Natural killer cell (primary cell): ENCODE data around the gene RNU5D-1. TPM values are rescaled to one million over a fixed set of nuclear protein-coding genes. Genes with fewer than 3 reads are reported as not detected.
"Not testable (repeated sequence)": the region's sequence is repeated elsewhere in the genome, so short reads cannot be mapped to it uniquely, and the experiment has no call there.

Experiments
- ATAC-seq, 3 donors: fragments of 150-1000 bp in 2 of 3; fragments of 200-7000 bp in 1 of 3; cut with Tn5 transposase; 1 replicate in 1 of 3; 2 replicates in 2 of 3; pipeline ENCODE4 v1.10.0; 2021; ENCODE audit warnings: mild to moderate bottlenecking in 2 of 3, moderate library complexity in 2 of 3
- DNase-seq, 2 donors: peaks; one replicate each; pipeline versions ENCODE4 v3.0.0 to v3.0.0-alpha.2; 2013 to 2021; ENCODE audit warnings: mixed read lengths in 1 of 2
- H3K27ac ChIP-seq: one replicate; pipeline ENCODE4 v1.5.1; 2013; ENCODE audit warnings: mild to moderate bottlenecking, low read length
- H3K27me3 ChIP-seq: one replicate; pipeline ENCODE4 v1.6.1; 2013; ENCODE audit warnings: low read length; ENCODE audit not compliant: control insufficient read depth, insufficient read depth
- H3K36me3 ChIP-seq: one replicate; pipeline ENCODE4 v1.6.1; 2013; ENCODE audit warnings: low read length; ENCODE audit not compliant: control insufficient read depth, insufficient read depth
- H3K4me1 ChIP-seq: one replicate; pipeline ENCODE4 v1.6.1; 2013; ENCODE audit warnings: low read length; ENCODE audit not compliant: control insufficient read depth, insufficient read depth
- H3K4me3 ChIP-seq: one replicate; pipeline ENCODE4 v1.5.1; 2013; ENCODE audit warnings: low read length
- H3K9me3 ChIP-seq: one replicate; pipeline ENCODE4 v1.6.1; 2013; ENCODE audit warnings: low read length; ENCODE audit not compliant: control insufficient read depth, insufficient read depth
- H3K27ac Mint-ChIP-seq, 2 donors: one replicate each; pipeline ENCODE4 v1.8.0; 2022; ENCODE audit warnings: mild to moderate bottlenecking in 2 of 2, mixed read lengths in 2 of 2, moderate library complexity in 1 of 2
- H3K27me3 Mint-ChIP-seq, 2 donors: one replicate each; pipeline ENCODE4 v1.8.0; 2022; ENCODE audit warnings: low read depth in 2 of 2, mixed read lengths in 2 of 2
- H3K36me3 Mint-ChIP-seq: one replicate; pipeline ENCODE4 v1.8.0; 2022; ENCODE audit warnings: mixed read lengths
- H3K4me1 Mint-ChIP-seq, 2 donors: one replicate each; pipeline ENCODE4 v1.8.0; 2022; ENCODE audit warnings: mixed read lengths in 2 of 2
- H3K4me3 Mint-ChIP-seq: one replicate; pipeline ENCODE4 v1.8.0; 2022; ENCODE audit warnings: mild to moderate bottlenecking, moderate library complexity, mixed read lengths
- H3K9me3 Mint-ChIP-seq, 2 donors: one replicate each; pipeline ENCODE4 v1.8.0; 2022; ENCODE audit warnings: mixed read lengths in 2 of 2
- CTCF ChIP-seq: fragments of 200-600 bp; IDR thresholded peaks from one replicate; pipeline ENCODE4 v1.8.0; 2022; ENCODE audit warnings: antibody characterized with exemption
- WGBS: methylation state at CpG from one replicate; pipeline ENCODE4 v1.1.7; 2013; ENCODE audit warnings: missing lambda C conversion rate; ENCODE audit not compliant: insufficient coverage; 5-methylcytosine and 5-hydroxymethylcytosine counted together
- intact Hi-C: fragments of 100-400 bp; cut with micrococcal nuclease; formaldehyde crosslinking; loops from one replicate; pipeline ENCODE4 v1.14.2; 2022
- total RNA-seq, 4 donors: library from RNA; stranded (reverse); fragments of 120-200 nt in 1 of 4; gene quantifications; one replicate each; pipeline versions ENCODE4 v1.2.3 to v1.2.4, GENCODE V29; 2013 to 2022

RNU5D-1 gene
- total RNA-seq, 3 donors from 2014 or later (not counting 1 experiment from before 2014, with no cell fraction given): not detected

GRCh38 chr1:44705470-44705869 lies 25.5 kb downstream of the RNU5D-1 start:
- no peaks in the 10 kb centered on the region for H3K36me3 Mint-ChIP-seq
- Histone ChIP-seq H3K4me1 (peaks cover 7% of the 10 kb centered on the region), H3K36me3 (no peaks in the 10 kb centered on the region), H3K27me3 (no peaks in the 10 kb centered on the region), H3K4me3 (no peak overlapping the region), H3K9me3 (no peaks in the 10 kb centered on the region), H3K27ac (no peak overlapping the region)
- 84% methylated on average over 3 of the region's 6 CpGs for WGBS
- no peaks in the 10 kb centered on the region for H3K9me3 Mint-ChIP-seq
- no peak overlapping the region for H3K27ac Mint-ChIP-seq
- H3K4me1 Mint-ChIP-seq: peaks cover 7 to 8% of the 10 kb centered on the region in 2 donors
- ATAC-seq (no peak), DNase-seq (no peak)
- no peak overlapping the region for H3K4me3 Mint-ChIP-seq
- TF ChIP-seq CTCF: no peak
- peaks cover 0 to 8% of the 10 kb centered on the region in 2 donors for H3K27me3 Mint-ChIP-seq
- intact Hi-C loops: no loop called here

- Histone ChIP-seq H3K9me3 (no peaks in the 10 kb centered on the region), H3K36me3 (no peaks in the 10 kb centered on the region), H3K4me3 (no peak overlapping the region), H3K27me3 (no peaks in the 10 kb centered on the region), H3K4me1 (peaks cover 18% of the 10 kb centered on the region), H3K27ac (no peak overlapping the region)
- no peak for ATAC-seq
- intact Hi-C loops: no loop called here
- Mint-ChIP-seq H3K36me3 (no peaks in the 10 kb centered on the region), H3K4me1 (peaks cover 18 to 20% of the 10 kb centered on the region in 2 donors), H3K4me3 (no peak overlapping the region), H3K9me3 (no peaks in the 10 kb centered on the region), H3K27ac (no peak overlapping the region), H3K27me3 (no peaks in the 10 kb centered on the region)
- no peak for TF ChIP-seq CTCF
- WGBS: 87% methylated on average over 7 of the region's 7 CpGs
- no peak for DNase-seq
These were observed 29.8 kb downstream of the RNU5D-1 start for GRCh38 chr1:44701141-44701573.

GRCh38 chr1:44700573-44700972 lies 30.4 kb downstream of the RNU5D-1 start:
- ATAC-seq: no peak
- Histone ChIP-seq H3K9me3 (no peaks in the 10 kb centered on the region), H3K36me3 (no peaks in the 10 kb centered on the region), H3K27ac (no peak overlapping the region), H3K27me3 (no peaks in the 10 kb centered on the region), H3K4me3 (no peak overlapping the region), H3K4me1 (peaks cover 24% of the 10 kb centered on the region)
- WGBS: 77% methylated on average over 1 of the region's 1 CpG
- Mint-ChIP-seq H3K4me1 (peaks cover 24 to 26% of the 10 kb centered on the region in 2 donors), H3K9me3 (no peaks in the 10 kb centered on the region), H3K36me3 (no peaks in the 10 kb centered on the region), H3K4me3 (no peak overlapping the region), H3K27me3 (no peaks in the 10 kb centered on the region), H3K27ac (no peak overlapping the region)
- no peak for DNase-seq
- intact Hi-C loops: no loop called here
- TF ChIP-seq CTCF: no peak

DNA sequence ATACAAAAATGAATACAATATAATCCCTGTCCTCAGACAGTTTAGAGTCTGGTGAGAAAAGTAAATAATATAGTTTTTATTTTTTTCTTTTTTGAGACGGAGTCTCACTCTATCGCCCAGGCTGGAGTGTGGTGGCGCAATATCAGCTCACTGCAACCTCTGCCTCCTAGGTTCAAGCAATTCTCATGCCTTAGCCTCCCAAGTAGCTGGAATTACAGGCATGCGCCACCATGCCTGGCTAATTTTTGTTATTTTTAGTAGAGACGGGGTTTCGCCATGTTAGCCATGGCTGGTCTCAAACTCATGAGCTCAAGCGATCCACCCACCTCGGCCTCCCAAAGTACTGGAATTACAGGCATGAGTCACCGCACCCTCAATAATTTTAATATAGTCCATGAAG lies 31.6 kb downstream of the RNU5D-1 start:
- H3K27ac Mint-ChIP-seq, H3K27me3 Mint-ChIP-seq, H3K9me3 ChIP-seq, ATAC-seq, DNase-seq, H3K27me3 ChIP-seq, H3K36me3 Mint-ChIP-seq, H3K36me3 ChIP-seq, H3K4me3 Mint-ChIP-seq, H3K27ac ChIP-seq, intact Hi-C loops, H3K9me3 Mint-ChIP-seq, H3K4me3 ChIP-seq: not testable (repeated sequence)
- peaks cover 31% of the 10 kb centered on the region for H3K4me1 ChIP-seq
- peaks cover 26 to 29% of the 10 kb centered on the region in 2 donors for H3K4me1 Mint-ChIP-seq
- 91% methylated on average over 7 of the region's 9 CpGs for WGBS
